BJ (cell line): ENCODE results near the gene GRK4. TPM values are rescaled to one million over a fixed set of nuclear protein-coding genes. Genes with fewer than 3 reads are reported as not detected.

Experiments used
- CTCF ChIA-PET: fragments of 350-600 bp; formaldehyde crosslinking; extraction: SDS; loops from one replicate; lab custom pipeline; 2021; ENCODE audit warnings: antibody characterized with exemption, inconsistent platforms; lab: Yijun Ruan, JAX
- POLR2A ChIA-PET: fragments of 300-600 bp; sonication (Branson Sonifier 250); formaldehyde crosslinking; extraction: SDS; loops from one replicate; lab custom pipeline; 2021; ENCODE audit warnings: antibody characterized with exemption; lab: Charles Lee
- DNase-seq: peaks from one replicate; pipeline ENCODE4 v3.0.0-alpha.2; 2011; ENCODE audit warnings: low read depth
- H3K27me3 ChIP-seq: 2 replicates; pipeline ENCODE4 v1.6.0; 2011; ENCODE audit warnings: low read length; ENCODE audit not compliant: control insufficient read depth, insufficient read depth
- H3K36me3 ChIP-seq: 2 replicates; pipeline ENCODE4 v1.5.1; 2011; ENCODE audit warnings: low read length; ENCODE audit not compliant: control insufficient read depth, insufficient read depth
- H3K4me3 ChIP-seq: 2 replicates; pipeline ENCODE4 v1.5.1; 2011; ENCODE audit warnings: low read depth, mild to moderate bottlenecking, control low read depth, low read length
- CTCF ChIP-seq: IDR thresholded peaks from 2 replicates; pipeline ENCODE4 v1.5.1; 2011; ENCODE audit warnings: low read depth, mild to moderate bottlenecking, control low read depth, inconsistent platforms, low read length, moderate library complexity; ENCODE audit not compliant: insufficient read depth
- polyA plus RNA-seq: library from polyadenylated mRNA; depleted of rRNA; stranded (reverse); fragments of >200 nt; gene quantifications from 2 replicates; pipeline ENCODE4 v1.2.3, GENCODE V29; 2011

The GRK4 gene
- polyA plus RNA-seq, 1 experiment = 1.9 TPM

- no peaks in the 10 kb centered on the region for H3K36me3 ChIP-seq
- H3K4me3 ChIP-seq = no peak overlapping the region
- H3K27me3 ChIP-seq = no peaks in the 10 kb centered on the region
- TF ChIP-seq CTCF = no peak
- POLR2A ChIA-PET = no interaction called here
- DNase-seq = no peak
- CTCF ChIA-PET = no interaction called here
These were observed 114.4 kb downstream of the GRK4 start for GRCh38 chr4:3077796-3078195.

- CTCF ChIA-PET = interaction anchor here (0.7 kb wide), 1 partner anchor 1291 kb away, joined by 3 read pairs; no protein-coding TSS in a partner anchor
- H3K27me3 ChIP-seq = no peaks in the 10 kb centered on the region
- DNase-seq = no peak
- H3K4me3 ChIP-seq = no peak overlapping the region
- POLR2A ChIA-PET = no interaction called here
- H3K36me3 ChIP-seq = no peaks in the 10 kb centered on the region
- TF ChIP-seq CTCF = no peak
These were observed 116.3 kb downstream of the GRK4 start for GRCh38 chr4:3079694-3080123.

GRCh38 chr4:3082925-3083515, 119.6 kb downstream of the GRK4 start:
- ChIA-PET CTCF (no interaction called here), POLR2A (no interaction called here)
- DNase-seq = no peak
- Histone ChIP-seq H3K4me3 (no peak overlapping the region), H3K36me3 (peaks cover 1% of the 10 kb centered on the region; the same call in 1 of the 2 replicates), H3K27me3 (no peaks in the 10 kb centered on the region)
- TF ChIP-seq CTCF = no peak

GRCh38 chr4:3083732-3084131, 120.4 kb downstream of the GRK4 start:
- CTCF ChIA-PET = interaction anchor here (0.6 kb wide), 1 partner anchor 23 kb away, joined by 3 read pairs; no protein-coding TSS in a partner anchor
- DNase-seq = no peak
- peaks cover 1% of the 10 kb centered on the region; the same call in 1 of the 2 replicates for H3K36me3 ChIP-seq
- no peak for TF ChIP-seq CTCF
- POLR2A ChIA-PET = no interaction called here
- H3K27me3 ChIP-seq = no peaks in the 10 kb centered on the region
- no peak overlapping the region for H3K4me3 ChIP-seq

DNA sequence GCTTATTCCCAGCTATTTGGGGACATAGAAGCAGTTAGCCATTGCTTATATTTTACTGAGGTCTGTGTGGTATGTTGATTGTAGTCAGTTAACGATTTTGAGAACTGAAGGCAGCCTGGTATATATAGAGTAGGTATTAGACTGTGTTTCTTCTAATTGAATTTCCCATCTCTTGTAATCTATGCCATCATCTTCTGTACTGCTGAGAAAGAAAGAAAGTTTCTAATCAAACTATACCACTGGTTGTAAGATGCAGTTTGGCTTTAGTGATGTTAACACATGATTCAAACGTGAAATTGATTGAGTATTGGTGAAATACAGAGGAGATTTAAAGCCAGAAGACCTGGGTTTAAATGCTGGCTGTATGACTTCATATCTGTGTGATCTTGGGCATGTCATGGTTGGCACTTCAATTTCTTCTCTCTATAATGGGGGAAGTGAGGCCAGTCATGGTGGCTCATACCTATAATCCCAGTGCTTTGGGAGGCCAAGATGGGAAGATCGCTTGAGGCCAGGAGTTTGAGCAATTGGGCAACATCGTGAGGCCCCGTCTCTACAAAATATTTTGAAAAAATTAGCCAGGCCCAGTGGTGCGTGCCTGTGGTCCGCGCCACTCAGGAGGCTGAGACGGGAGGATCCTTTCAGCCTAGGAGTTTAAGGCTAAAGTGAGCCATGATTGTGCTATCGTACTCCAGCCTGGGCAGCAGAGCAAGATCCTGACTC, 122.7 kb downstream of the GRK4 start:
- no peaks in the 10 kb centered on the region for H3K27me3 ChIP-seq
- CTCF ChIA-PET = interaction anchor here (0.9 kb wide), 1 partner anchor 23 kb away, joined by 3 read pairs; no protein-coding TSS in a partner anchor
- peaks cover 1% of the 10 kb centered on the region; the same call in 1 of the 2 replicates for H3K36me3 ChIP-seq

More for the DNA sequence above, 122.7 kb downstream of the GRK4 start:
- POLR2A ChIA-PET = no interaction called here
- no peak for TF ChIP-seq CTCF
- H3K4me3 ChIP-seq = no peak overlapping the region
- no peak for DNase-seq
